K562 (cell line): ENCODE results near the gene TUBD1. TPM values are rescaled to one million over a fixed set of nuclear protein-coding genes. Genes with fewer than 3 reads are reported as not detected.

Source experiments
- BCL6 ChIP-seq: fragments of 250-450 bp; sonication (Bioruptor Pico); IDR thresholded peaks from 2 replicates; pipeline ENCODE4 v1.4.0; 2020
- CAMTA2 ChIP-seq: fragments of 250-450 bp; sonication (Bioruptor Pico); conservative IDR thresholded peaks from 2 replicates; pipeline ENCODE4 v1.5.1; 2022
- CBFB ChIP-seq: sonication (generic); formaldehyde crosslinking; IDR thresholded peaks from 2 replicates; pipeline ENCODE4 v1.4.0; 2020; ENCODE audit warnings: mild to moderate bottlenecking, missing genetic modification reagents
- CBX2 ChIP-seq: fragments of 200-600 bp; sonication (generic); IDR thresholded peaks from one replicate; pipeline ENCODE4 v1.6.1; 2012; ENCODE audit warnings: mild to moderate bottlenecking, low read length, inconsistent platforms; ENCODE audit not compliant: insufficient read depth, poor library complexity, severe bottlenecking
- EHMT2 ChIP-seq: fragments of 450-650 bp; IDR thresholded peaks from 2 replicates; pipeline ENCODE4 v1.6.1; 2018; ENCODE audit warnings: antibody characterized with exemption
- ESRRA ChIP-seq: fragments of 450-650 bp; IDR thresholded peaks from 2 replicates; pipeline ENCODE4 v1.6.1; 2014; ENCODE audit warnings: low read depth, mild to moderate bottlenecking, moderate library complexity, borderline replicate concordance
- ETV1 ChIP-seq: fragments of 450-650 bp; conservative IDR thresholded peaks from 2 replicates; pipeline ENCODE4 v1.6.1; 2016; ENCODE audit warnings: missing genetic modification characterization, control low read depth, low read depth, missing compliant biosample characterization
- GTF2E2 ChIP-seq: fragments of 200-800 bp; sonication (Bioruptor generic); IDR thresholded peaks from 2 replicates; pipeline ENCODE4 v1.6.1; 2016; ENCODE audit warnings: missing genetic modification characterization, missing compliant biosample characterization
- HBP1 ChIP-seq: fragments of 450-650 bp; formaldehyde crosslinking; IDR thresholded peaks from 2 replicates; pipeline ENCODE4 v1.4.0; 2022; ENCODE audit warnings: missing genetic modification characterization
- KLF6 ChIP-seq: fragments of 250-450 bp; sonication (Bioruptor Pico); IDR thresholded peaks from 2 replicates; pipeline ENCODE4 v1.4.0; 2020; ENCODE audit warnings: mild to moderate bottlenecking, moderate library complexity, borderline replicate concordance
- NCOA2 ChIP-seq, 2 experiments: fragments of 450-650 bp; IDR thresholded peaks; 2 replicates each; pipeline ENCODE4 v1.6.1; 2018; ENCODE audit warnings: mild to moderate bottlenecking in 2 of 2, moderate library complexity in 1 of 2; ENCODE audit not compliant: partially characterized antibody in 2 of 2
- NONO ChIP-seq, 2 experiments: fragments of 200-400 bp in 1 of 2; fragments of 450-650 bp in 1 of 2; formaldehyde crosslinking in 1 of 2; IDR thresholded peaks; 2 replicates each; pipeline ENCODE4 v1.6.1; 2017; ENCODE audit warnings: low read depth in 2 of 2, mild to moderate bottlenecking in 2 of 2, moderate library complexity in 2 of 2, low read length in 1 of 2
- PHB2 ChIP-seq: fragments of 450-650 bp; IDR thresholded peaks from 2 replicates; pipeline ENCODE4 v1.6.1; 2017; ENCODE audit warnings: low read depth
- POLR2AphosphoS5 ChIP-seq: IDR thresholded peaks from 2 replicates; pipeline ENCODE4 v1.6.1; 2011; ENCODE audit warnings: mild to moderate bottlenecking, low read depth, low read length, moderate library complexity; ENCODE audit not compliant: control insufficient read depth, insufficient read depth
- POLR2B ChIP-seq: fragments of 450-650 bp; IDR thresholded peaks from 2 replicates; pipeline ENCODE4 v1.6.1; 2018; ENCODE audit warnings: low read depth; ENCODE audit not compliant: partially characterized antibody
- POLR2H ChIP-seq: IDR thresholded peaks from 2 replicates; pipeline ENCODE4 v1.6.1; 2016; ENCODE audit warnings: missing genetic modification characterization, low read depth, mild to moderate bottlenecking, control low read depth, missing compliant biosample characterization, moderate library complexity
- PTRF ChIP-seq: fragments of 450-650 bp; IDR thresholded peaks from 2 replicates; pipeline ENCODE4 v1.6.1; 2016; ENCODE audit warnings: mild to moderate bottlenecking, missing genetic modification characterization, missing compliant biosample characterization
- RBBP5 ChIP-seq: fragments of 200-600 bp; sonication (generic); IDR thresholded peaks from 2 replicates; pipeline ENCODE4 v1.6.1; 2012; ENCODE audit warnings: borderline replicate concordance, mild to moderate bottlenecking, low read length, control low read depth, inconsistent platforms; ENCODE audit not compliant: insufficient read depth, poor library complexity, severe bottlenecking
- SIRT6 ChIP-seq: IDR thresholded peaks from one replicate; pipeline ENCODE4 v1.6.1; 2012; ENCODE audit warnings: low read depth, mild to moderate bottlenecking, control low read depth, inconsistent platforms, low read length, moderate library complexity
- TBL1XR1 ChIP-seq, 2 experiments: IDR thresholded peaks; 2 replicates each; pipeline ENCODE4 v1.6.1; 2012; ENCODE audit warnings: improper control_type of control experiment in 2 of 2, low read length in 2 of 2, mild to moderate bottlenecking in 1 of 2
- ZNF696 ChIP-seq: fragments of 250-450 bp; sonication (Bioruptor Pico); conservative IDR thresholded peaks from 2 replicates; pipeline ENCODE4 v1.4.0; 2020; ENCODE audit warnings: mild to moderate bottlenecking, moderate library complexity
- polyA plus RNA-seq, 8 experiments: library from polyadenylated mRNA; depleted of rRNA in 4 of 8; stranded (reverse) in 5 of 8; unstranded in 3 of 8; fragments of >200 nt; fragmentation: Nextera tagmentation in 2 of 8; fragmentation: Illumina TruSeq in 1 of 8; extraction: Ambion mirVana in 2 of 8; extraction: Trizol in 1 of 8; gene quantifications; 2 replicates each; pipeline versions ENCODE4 v1.2.1 to v1.2.3, GENCODE V29; 2011 to 2014; ENCODE audit warnings: inconsistent platforms in 1 of 8, missing spikeins in 1 of 8
- total RNA-seq, 7 experiments: library from RNA; depleted of rRNA in 6 of 7; stranded (reverse); fragments of >200 nt in 6 of 7; fragmentation: Illumina TruSeq in 2 of 7; extraction: Trizol in 2 of 7; gene quantifications; 2 replicates each; pipeline versions ENCODE4 v1.2.1 to v1.2.3, GENCODE V29; 2011 to 2021; ENCODE audit warnings: low replicate concordance in 1 of 7
- TF ChIP-seq, protein P1 (sequence below), 3 experiments: fragments of 200-800 bp in 1 of 3; fragments of 250-450 bp in 1 of 3; fragments of 450-650 bp in 1 of 3; sonication (Bioruptor Pico) in 1 of 3; sonication (Bioruptor generic) in 1 of 3; formaldehyde crosslinking in 1 of 3; IDR thresholded peaks; 2 replicates each; pipeline versions ENCODE4 v1.6.1 to v1.8.0; 2016 to 2022; ENCODE audit warnings: mild to moderate bottlenecking in 2 of 3, missing genetic modification characterization in 2 of 3, missing compliant biosample characterization in 1 of 3, moderate library complexity in 1 of 3

Gene TUBD1
- total and polyA plus RNA-seq, 9 of the 15 experiments (the other 6 are each of a cell fraction or from before 2014, with no cell fraction given): 10.8 to 35.3 (median 17.9) TPM

DNA sequence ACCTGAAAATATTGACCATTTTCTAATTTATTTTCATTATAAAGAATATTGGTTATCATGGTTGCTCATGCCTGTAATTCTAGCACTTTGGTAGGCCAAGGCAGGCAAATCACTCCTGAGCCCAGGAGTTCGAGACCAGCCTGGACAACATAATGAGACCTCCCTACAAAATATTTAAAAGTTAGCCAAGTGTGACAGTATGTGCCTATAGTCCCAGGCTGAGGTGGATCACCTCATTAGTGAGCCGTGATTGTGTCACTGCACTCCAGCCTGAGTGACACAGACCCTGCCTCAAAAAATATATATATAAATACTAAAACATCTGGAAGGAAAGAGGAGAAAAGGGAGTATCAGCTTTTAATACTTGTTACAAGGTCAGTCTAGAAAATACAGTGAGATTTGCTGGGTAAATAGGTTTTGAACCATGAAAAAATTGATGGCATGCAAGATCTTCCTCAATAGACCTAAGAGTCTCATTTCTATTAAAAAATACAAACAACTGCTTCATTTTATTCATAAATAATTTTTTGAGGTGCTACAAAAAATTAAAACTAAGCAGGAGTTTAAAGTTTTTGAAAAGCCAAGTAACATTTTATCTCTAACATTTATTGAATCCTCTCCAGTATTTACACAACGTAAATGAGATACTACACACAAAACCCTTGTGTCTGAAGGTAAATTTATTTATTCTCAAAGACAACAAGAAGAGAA, 47.7 kb downstream of the TUBD1 start (continued):
- no peak for TF ChIP-seq CAMTA2 (CRISPR knock-in tag)
- TF ChIP-seq ZNF696: no peak
- no peak for TF ChIP-seq NCOA2 (IDR thresholded peaks at IDR 0.05; ENCODE audit: partially characterized antibody in 2 of 2)
- no peak for TF ChIP-seq BCL6 (CRISPR knock-in tag)
- TF ChIP-seq CBX2: no peak
- no peak for TF ChIP-seq CBFB (CRISPR knock-in tag)
- peak; percentile 17; the same call in 1 of the 2 replicates for TF ChIP-seq POLR2AphosphoS5
- no peak for TF ChIP-seq EHMT2
- peak; percentile 11 to 17; a peak in 2 of 4 replicates for TF ChIP-seq TBL1XR1 (IDR thresholded peaks at IDR 0.05; ENCODE audit: low read length in 2 of 2)
- peak; percentile 24 for TF ChIP-seq GTF2E2
- no peak for TF ChIP-seq KLF6 (CRISPR knock-in tag)
- no peak for TF ChIP-seq ESRRA
- TF ChIP-seq POLR2B: no peak
- TF ChIP-seq RBBP5: no peak
- no peak for TF ChIP-seq ETV1 (tag)
- TF ChIP-seq, protein P1, sequence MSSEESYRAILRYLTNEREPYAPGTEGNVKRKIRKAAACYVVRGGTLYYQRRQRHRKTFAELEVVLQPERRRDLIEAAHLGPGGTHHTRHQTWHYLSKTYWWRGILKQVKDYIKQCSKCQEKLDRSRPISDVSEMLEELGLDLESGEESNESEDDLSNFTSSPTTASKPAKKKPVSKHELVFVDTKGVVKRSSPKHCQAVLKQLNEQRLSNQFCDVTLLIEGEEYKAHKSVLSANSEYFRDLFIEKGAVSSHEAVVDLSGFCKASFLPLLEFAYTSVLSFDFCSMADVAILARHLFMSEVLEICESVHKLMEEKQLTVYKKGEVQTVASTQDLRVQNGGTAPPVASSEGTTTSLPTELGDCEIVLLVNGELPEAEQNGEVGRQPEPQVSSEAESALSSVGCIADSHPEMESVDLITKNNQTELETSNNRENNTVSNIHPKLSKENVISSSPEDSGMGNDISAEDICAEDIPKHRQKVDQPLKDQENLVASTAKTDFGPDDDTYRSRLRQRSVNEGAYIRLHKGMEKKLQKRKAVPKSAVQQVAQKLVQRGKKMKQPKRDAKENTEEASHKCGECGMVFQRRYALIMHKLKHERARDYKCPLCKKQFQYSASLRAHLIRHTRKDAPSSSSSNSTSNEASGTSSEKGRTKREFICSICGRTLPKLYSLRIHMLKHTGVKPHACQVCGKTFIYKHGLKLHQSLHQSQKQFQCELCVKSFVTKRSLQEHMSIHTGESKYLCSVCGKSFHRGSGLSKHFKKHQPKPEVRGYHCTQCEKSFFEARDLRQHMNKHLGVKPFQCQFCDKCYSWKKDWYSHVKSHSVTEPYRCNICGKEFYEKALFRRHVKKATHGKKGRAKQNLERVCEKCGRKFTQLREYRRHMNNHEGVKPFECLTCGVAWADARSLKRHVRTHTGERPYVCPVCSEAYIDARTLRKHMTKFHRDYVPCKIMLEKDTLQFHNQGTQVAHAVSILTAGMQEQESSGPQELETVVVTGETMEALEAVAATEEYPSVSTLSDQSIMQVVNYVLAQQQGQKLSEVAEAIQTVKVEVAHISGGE (CRISPR knock-in tag; IDR thresholded peaks at IDR 0.05): peak in 1 of 3 experiments; percentile 65; a peak in 1 of 6 replicates
- peak in 1 of 2 experiments; percentile 9; a peak in 1 of 4 replicates for TF ChIP-seq NONO (IDR thresholded peaks at IDR 0.05; ENCODE audit: low read depth in 2 of 2, low read length in 1 of 2)
- no peak for TF ChIP-seq PHB2
- peak; percentile 85 for TF ChIP-seq HBP1 (CRISPR knock-in tag)
- peak; percentile 64 for TF ChIP-seq POLR2H (tag)
- TF ChIP-seq PTRF (tag): no peak
- peak; percentile 83 for TF ChIP-seq SIRT6
